H1 (cell line): ENCODE results near the gene BAZ2A. TPM values are rescaled to one million over a fixed set of nuclear protein-coding genes. Genes with fewer than 3 reads are reported as not detected.

ENCODE experiments used
- CTCF ChIA-PET: fragments of 300-600 bp; sonication (Branson Sonifier 250); formaldehyde crosslinking; loops from one replicate; lab custom pipeline; 2021; ENCODE audit not compliant: partially characterized antibody; lab: Charles Lee
- POLR2A ChIA-PET: fragments of 300-600 bp; sonication (Branson Sonifier 250); formaldehyde crosslinking; loops from one replicate; lab custom pipeline; 2021; ENCODE audit warnings: inconsistent platforms; ENCODE audit not compliant: partially characterized antibody; lab: Charles Lee
- DNase-seq, 2 experiments: peaks; one replicate each; pipeline versions ENCODE4 v3.0.0 to v3.0.0-alpha.2; 2010 to 2022; ENCODE audit warnings: low spot score in 2 of 2, low read depth in 1 of 2, mixed read lengths in 1 of 2
- FAIRE-seq: peaks from 2 replicates; lab custom pipeline; 2011; peaks lifted over from hg19 to GRCh38; lab: Jason Lieb, UNC
- H2AFZ ChIP-seq: 2 replicates; pipeline ENCODE4 v1.8.1; 2012; ENCODE audit warnings: low read length, inconsistent platforms
- H2AK5ac ChIP-seq: 2 replicates; pipeline ENCODE4 v1.6.1; 2013; ENCODE audit warnings: low read depth, low read length
- H2BK120ac ChIP-seq: replicated peaks from 2 replicates; pipeline ENCODE3; 2013; ENCODE audit warnings: low read depth, low read length, inconsistent platforms
- H2BK12ac ChIP-seq: 2 replicates; pipeline ENCODE4 v1.6.1; 2013; ENCODE audit warnings: low read depth, low read length
- H2BK15ac ChIP-seq: 2 replicates; pipeline ENCODE4 v1.6.1; 2013; ENCODE audit warnings: low read length
- H2BK20ac ChIP-seq: 2 replicates; pipeline ENCODE4 v1.6.1; 2013; ENCODE audit warnings: low read length
- H2BK5ac ChIP-seq: 2 replicates; pipeline ENCODE4 v1.6.1; 2013; ENCODE audit warnings: low read depth, low read length
- H3K14ac ChIP-seq: 2 replicates; pipeline ENCODE4 v1.6.1; 2013; ENCODE audit warnings: inconsistent platforms; ENCODE audit not compliant: insufficient read length
- H3K18ac ChIP-seq: 2 replicates; pipeline ENCODE4 v1.6.1; 2013; ENCODE audit warnings: low read length; ENCODE audit errors: extremely low read depth
- H3K23ac ChIP-seq: 2 replicates; pipeline ENCODE4 v1.6.1; 2013; ENCODE audit warnings: inconsistent platforms; ENCODE audit not compliant: insufficient read length
- H3K23me2 ChIP-seq: 2 replicates; pipeline ENCODE4 v1.6.1; 2013; ENCODE audit warnings: low read depth, low read length
- H3K27ac ChIP-seq: 2 replicates; pipeline ENCODE4 v1.6.1; 2011; ENCODE audit warnings: low read depth, low read length, inconsistent platforms
- H3K27me3 ChIP-seq, 4 experiments: replicated peaks in 1 of 4; 1 replicate in 1 of 4; 2 replicates in 3 of 4; pipeline versions ENCODE4 v1.6.1 to v1.8.1; 2011 to 2013; ENCODE audit warnings: low read length in 3 of 4, mild to moderate bottlenecking in 3 of 4, inconsistent platforms in 2 of 4, mixed read lengths in 2 of 4, moderate library complexity in 1 of 4; ENCODE audit not compliant: control insufficient read depth in 3 of 4, insufficient read depth in 3 of 4; ENCODE audit errors: extremely low read depth in 1 of 4
- H3K36me3 ChIP-seq, 4 experiments: 2 replicates each; pipeline versions ENCODE4 v1.6.1 to v1.8.1; 2011 to 2013; ENCODE audit warnings: mild to moderate bottlenecking in 4 of 4, low read length in 3 of 4, moderate library complexity in 2 of 4, control low read depth in 1 of 4, inconsistent platforms in 1 of 4; ENCODE audit not compliant: insufficient read depth in 4 of 4, control insufficient read depth in 2 of 4
- H3K4ac ChIP-seq: replicated peaks from 2 replicates; pipeline ENCODE3; 2013; ENCODE audit warnings: low read length, low read depth, mixed read lengths, inconsistent platforms; ENCODE audit not compliant: insufficient read length
- H3K4me1 ChIP-seq, 4 experiments: replicated peaks in 1 of 4; 1 replicate in 1 of 4; 2 replicates in 3 of 4; pipeline versions ENCODE4 v1.6.1 to v1.8.1; 2011 to 2013; ENCODE audit warnings: low read length in 3 of 4, inconsistent platforms in 2 of 4, mixed read lengths in 1 of 4; ENCODE audit not compliant: insufficient read depth in 4 of 4, control insufficient read depth in 3 of 4
- H3K4me2 ChIP-seq, 2 experiments: 2 replicates each; pipeline versions ENCODE4 v1.6.1 to v1.8.1; 2011 to 2013; ENCODE audit warnings: low read depth in 2 of 2, low read length in 2 of 2, control low read depth in 1 of 2, inconsistent platforms in 1 of 2, mild to moderate bottlenecking in 1 of 2; ENCODE audit not compliant: insufficient read depth in 1 of 2
- H3K4me3 ChIP-seq, 4 experiments: fragments of 200-600, 300-600 bp in 1 of 4; sonication (generic), shearing (Covaris generic), sonication (Bioruptor Twin) in 1 of 4; 2 replicates each; pipeline versions ENCODE4 v1.5.1 to v1.8.1; 2011 to 2016; ENCODE audit warnings: low read length in 4 of 4, low read depth in 3 of 4, control low read depth in 2 of 4, inconsistent platforms in 2 of 4, mild to moderate bottlenecking in 2 of 4, mixed read lengths in 1 of 4, moderate library complexity in 1 of 4; ENCODE audit not compliant: insufficient read depth in 2 of 4; ENCODE audit errors: extremely low read depth in 1 of 4
- H3K56ac ChIP-seq: replicated peaks from 2 replicates; pipeline ENCODE3; 2013; ENCODE audit warnings: low read depth, mild to moderate bottlenecking, mixed read lengths, low read length, inconsistent platforms; ENCODE audit not compliant: insufficient read length
- H3K79me1 ChIP-seq: 2 replicates; pipeline ENCODE4 v1.6.1; 2013; ENCODE audit warnings: low read depth, low read length, control low read depth
- H3K79me2 ChIP-seq, 2 experiments: 2 replicates each; pipeline versions ENCODE4 v1.6.1 to v1.8.1; 2012 to 2013; ENCODE audit warnings: low read length in 2 of 2, mild to moderate bottlenecking in 2 of 2, inconsistent platforms in 1 of 2; ENCODE audit not compliant: insufficient read depth in 2 of 2, control insufficient read depth in 1 of 2
- H3K9ac ChIP-seq, 4 experiments: replicated peaks in 1 of 4; 1 replicate in 1 of 4; 2 replicates in 3 of 4; pipeline versions ENCODE4 v1.6.1 to v1.8.1; 2011 to 2013; ENCODE audit warnings: low read depth in 3 of 4, low read length in 3 of 4, control low read depth in 2 of 4, mild to moderate bottlenecking in 2 of 4, moderate library complexity in 2 of 4, inconsistent platforms in 1 of 4; ENCODE audit errors: extremely low read depth in 1 of 4
- H3K9me3 ChIP-seq, 2 experiments: 2 replicates each; pipeline versions ENCODE4 v1.6.1 to v1.8.1; 2012 to 2013; ENCODE audit warnings: mild to moderate bottlenecking in 2 of 2, moderate library complexity in 2 of 2, control low read depth in 1 of 2, inconsistent platforms in 1 of 2, low read depth in 1 of 2, low read length in 1 of 2, mixed read lengths in 1 of 2; ENCODE audit not compliant: insufficient read depth in 2 of 2
- H4K20me1 ChIP-seq, 2 experiments: replicated peaks in 1 of 2; 2 replicates each; pipeline versions ENCODE3 to v1.8.1; 2011 to 2013; ENCODE audit warnings: inconsistent platforms in 2 of 2, low read length in 2 of 2, mild to moderate bottlenecking in 1 of 2; ENCODE audit not compliant: insufficient read depth in 2 of 2, control insufficient read depth in 1 of 2
- H4K5ac ChIP-seq: 2 replicates; pipeline ENCODE4 v1.6.1; 2013; ENCODE audit warnings: low read length, low read depth, mixed read lengths, inconsistent platforms; ENCODE audit not compliant: insufficient read length
- H4K8ac ChIP-seq: 2 replicates; pipeline ENCODE4 v1.8.0; 2013; ENCODE audit warnings: mild to moderate bottlenecking, moderate library complexity, low read length, inconsistent platforms; ENCODE audit not compliant: insufficient read depth; ENCODE audit errors: extremely low read depth
- H4K91ac ChIP-seq: replicated peaks from 2 replicates; pipeline ENCODE3; 2013; ENCODE audit warnings: low read length, mixed read lengths, inconsistent platforms; ENCODE audit not compliant: insufficient read length
- CBX5 ChIP-seq: fragments of 300-800, 300-1000 bp; sonication (generic); IDR thresholded peaks from 2 replicates; pipeline ENCODE4 v1.7.1; 2016; ENCODE audit warnings: antibody characterized with exemption, low read length, low read depth
- EGR1 ChIP-seq: IDR thresholded peaks from 2 replicates; pipeline ENCODE4 v1.6.1; 2011; ENCODE audit warnings: low read depth, low read length, borderline replicate concordance
- HDAC2 ChIP-seq, 2 experiments: fragments of 300-600 bp in 1 of 2; sonication (generic) in 1 of 2; IDR thresholded peaks; 2 replicates each; pipeline ENCODE4 v1.6.1; 2011 to 2012; ENCODE audit warnings: low read depth in 2 of 2, low read length in 2 of 2, mild to moderate bottlenecking in 2 of 2, moderate library complexity in 2 of 2, borderline replicate concordance in 1 of 2, inconsistent platforms in 1 of 2
- RFX5 ChIP-seq: IDR thresholded peaks from 2 replicates; pipeline ENCODE4 v1.6.1; 2011; ENCODE audit warnings: low read depth, low read length, improper control_type of control experiment, borderline replicate concordance
- SAP30 ChIP-seq: fragments of 300-600 bp; sonication (generic); IDR thresholded peaks from 2 replicates; pipeline ENCODE4 v1.7.1; 2012; ENCODE audit warnings: low read length, moderate library complexity, mild to moderate bottlenecking, inconsistent platforms; ENCODE audit not compliant: insufficient read depth, insufficient replicate concordance
- SUZ12 ChIP-seq: fragments of 200-600 bp; sonication (generic); IDR thresholded peaks from 2 replicates; pipeline ENCODE4 v1.6.1; 2012; ENCODE audit warnings: mild to moderate bottlenecking, inconsistent platforms, low read length, moderate library complexity, mixed read lengths
- TEAD4 ChIP-seq: IDR thresholded peaks from 2 replicates; pipeline ENCODE4 v1.6.1; 2012; ENCODE audit warnings: low read depth, low read length, inconsistent platforms, mixed read lengths
- WGBS, 2 experiments: shearing (Covaris generic) in 1 of 2; methylation state at CpG; one replicate each; pipeline versions ENCODE4 v1.1.6 to v1.1.7; 2013 to 2015; ENCODE audit warnings: low lambda C conversion rate in 2 of 2, mixed read lengths in 2 of 2, inconsistent platforms in 1 of 2, low coverage in 1 of 2, missing lambda C conversion rate in 1 of 2; ENCODE audit not compliant: insufficient replicate concordance in 2 of 2, insufficient coverage in 1 of 2, insufficient read length in 1 of 2; ENCODE audit errors: extremely low coverage in 1 of 2, missing lambda C conversion rate in 1 of 2; 5-methylcytosine and 5-hydroxymethylcytosine counted together
- polyA plus RNA-seq, 7 experiments: library from polyadenylated mRNA; depleted of rRNA in 3 of 7; stranded (reverse) in 5 of 7; unstranded in 2 of 7; fragments of >200 nt in 5 of 7; fragments of 200-250 nt in 2 of 7; gene quantifications; 1 replicate in 5 of 7; 2 replicates in 1 of 7; 4 replicates in 1 of 7; pipeline versions ENCODE4 v1.2.1 to v1.2.3, GENCODE V29; 2011 to 2013; ENCODE audit warnings: missing spikeins in 2 of 7, mixed read lengths in 2 of 7
- total RNA-seq: library from RNA; stranded (reverse); fragmentation: NEBNext Ultra II Directional; extraction: Animal tissue kit (Norgen Biotek cat#: 25700); gene quantifications from 2 replicates; pipeline ENCODE4 v1.2.1, GENCODE V29; 2021
- TF ChIP-seq, protein P1 (sequence below): IDR thresholded peaks from 2 replicates; pipeline ENCODE4 v1.6.1; 2012; ENCODE audit warnings: low read length, inconsistent platforms

BAZ2A gene
- total and polyA plus RNA-seq, 2 of the 8 experiments (the other 6 are each of a cell fraction or from before 2014, with no cell fraction given), result 52.0 to 110 TPM

DNA sequence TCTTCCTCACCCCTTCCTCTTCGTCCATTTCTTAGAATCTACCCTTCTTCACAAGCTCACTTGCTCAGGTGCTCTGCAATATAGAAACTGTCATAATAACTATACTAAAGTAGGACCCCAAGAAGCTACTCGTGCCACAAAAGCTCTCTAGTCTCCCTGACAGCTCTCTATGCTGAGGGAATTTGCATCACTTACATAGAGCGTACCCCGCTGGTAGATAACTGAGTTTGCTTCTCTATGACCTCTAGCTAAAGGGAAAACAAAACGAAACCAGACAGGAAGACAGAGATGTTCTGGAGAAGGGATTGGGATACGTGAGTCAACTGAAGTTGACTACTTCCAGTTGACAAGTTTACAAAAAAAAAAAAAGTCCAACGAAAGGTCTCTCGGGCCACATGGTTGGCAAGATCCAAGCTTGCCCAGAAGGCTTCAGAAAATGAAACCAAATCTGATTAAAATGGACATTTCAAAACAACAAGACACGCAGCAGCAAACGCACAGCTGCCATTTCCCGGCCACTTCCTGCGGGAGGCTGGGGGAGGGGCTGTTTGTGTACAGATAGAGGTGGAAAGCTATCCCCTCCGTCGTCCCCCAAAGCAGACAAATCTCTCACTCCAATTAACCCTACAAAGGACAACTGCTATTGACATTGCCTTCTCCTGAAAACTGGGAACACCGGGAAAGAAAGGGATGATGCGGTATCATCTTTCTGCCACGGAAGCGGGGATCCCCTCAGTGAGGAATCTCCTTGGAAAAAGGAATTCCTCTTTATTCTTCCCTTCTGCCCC lies 1.3 kb downstream of the BAZ2A start:
- no peak overlapping the region for H2BK12ac ChIP-seq
- CTCF ChIA-PET, result interaction anchor here (0.6 to 11.2 kb wide), 15 partner anchors 7 to 496 kb away, joined by 3 to 107 read pairs (median 4); partner anchors contain the start of gene IL23A
- H2BK5ac ChIP-seq, result 0 out of 2 replicates have a peak overlapping the region, but pooled peaks have one; percentile 61
- no peaks in the 10 kb centered on the region for H3K27me3 ChIP-seq
- no peak overlapping the region for H4K91ac ChIP-seq
- H2BK15ac ChIP-seq, result no peak overlapping the region
- H3K79me1 ChIP-seq, result peaks cover under 1% of the 10 kb centered on the region; the same call in 1 of the 2 replicates
- no peak for FAIRE-seq
- POLR2A ChIA-PET, result interaction anchor here (0.6 to 3.4 kb wide), 27 partner anchors 9 to 483 kb away, joined by 3 to 34 read pairs (median 4); partner anchors contain the start of genes ATP5F1B, NACA, PTGES3 and RBMS2
- peaks cover 13 to 66% of the 10 kb centered on the region in 2 experiments for H3K79me2 ChIP-seq
- no peaks in the 10 kb centered on the region for H3K9me3 ChIP-seq
- peaks cover 0 to 4% of the 10 kb centered on the region in 2 experiments for H4K20me1 ChIP-seq
- H3K4ac ChIP-seq, result no peak overlapping the region
- no peak overlapping the region for H2AK5ac ChIP-seq
- peak overlapping the region; percentile 65 to 93 (median 88) for H3K4me3 ChIP-seq
- no peak overlapping the region for H3K14ac ChIP-seq
- H3K56ac ChIP-seq, result no peak overlapping the region
- no peak overlapping the region for H2AFZ ChIP-seq
- peak overlapping the region in 3 of 4 experiments; percentile 25 to 68 (median 65); a peak in 5 of 7 replicates for H3K9ac ChIP-seq
- H3K18ac ChIP-seq, result peak overlapping the region; percentile 52; the same call in 1 of the 2 replicates
- peaks cover 0 to 5% (median 0%) of the 10 kb centered on the region in 4 experiments; a peak in 1 of 8 replicates for H3K36me3 ChIP-seq
- WGBS, 2 experiments, result 3% methylated on average over 18 of the region's 18 CpGs; no CpG with 5 or more reads in 1 of the 2 experiments
- DNase-seq, result peak in 1 of 2 experiments; percentile 52
- H3K4me1 ChIP-seq, result peaks cover 14 to 29% (median 23%) of the 10 kb centered on the region in 4 experiments
- no peak overlapping the region for H3K27ac ChIP-seq
- no peak overlapping the region for H2BK20ac ChIP-seq
- no peak overlapping the region for H4K5ac ChIP-seq
- H3K23me2 ChIP-seq, result peaks cover 8% of the 10 kb centered on the region
- H4K8ac ChIP-seq, result no peak overlapping the region
- no peak overlapping the region for H2BK120ac ChIP-seq
- H3K4me2 ChIP-seq, result peak overlapping the region; percentile 86 to 89
- H3K23ac ChIP-seq, result no peak overlapping the region
- TF ChIP-seq SAP30 (peak; percentile 78), SUZ12 (no peak), TEAD4 (no peak), EGR1 (no peak), HDAC2 (IDR thresholded peaks at IDR 0.05; ENCODE audit: borderline replicate concordance in 1 of 2, low read depth in 2 of 2, low read length in 2 of 2) (0 out of 4 replicates have a peak, but pooled peaks of 1 of the 2 experiments have one; percentile 65), CBX5 (no peak), RFX5 (no peak)
- TF ChIP-seq, protein P1, sequence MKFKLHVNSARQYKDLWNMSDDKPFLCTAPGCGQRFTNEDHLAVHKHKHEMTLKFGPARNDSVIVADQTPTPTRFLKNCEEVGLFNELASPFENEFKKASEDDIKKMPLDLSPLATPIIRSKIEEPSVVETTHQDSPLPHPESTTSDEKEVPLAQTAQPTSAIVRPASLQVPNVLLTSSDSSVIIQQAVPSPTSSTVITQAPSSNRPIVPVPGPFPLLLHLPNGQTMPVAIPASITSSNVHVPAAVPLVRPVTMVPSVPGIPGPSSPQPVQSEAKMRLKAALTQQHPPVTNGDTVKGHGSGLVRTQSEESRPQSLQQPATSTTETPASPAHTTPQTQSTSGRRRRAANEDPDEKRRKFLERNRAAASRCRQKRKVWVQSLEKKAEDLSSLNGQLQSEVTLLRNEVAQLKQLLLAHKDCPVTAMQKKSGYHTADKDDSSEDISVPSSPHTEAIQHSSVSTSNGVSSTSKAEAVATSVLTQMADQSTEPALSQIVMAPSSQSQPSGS, result no peak
